ENCODE measurements around the gene ARHGAP28. TPM values are rescaled to one million over a fixed set of nuclear protein-coding genes. Genes with fewer than 3 reads are reported as not detected.

The ARHGAP28 gene
- total RNA-seq, 6 donors from 2014 or later: 4.1 to 18.9 (median 11.3) TPM

GRCh38 chr18:6810191-6810590 lies 80.7 kb downstream of the ARHGAP28 start:
- no peak for ATAC-seq (ENCODE audit: low FRiP score in 2 of 2)
- Histone ChIP-seq H3K36me3 (no peaks in the 10 kb centered on the region), H3K27ac (no peak overlapping the region), H3K9me3 (no peaks in the 10 kb centered on the region), H3K4me1 (no peaks in the 10 kb centered on the region), H3K4me3 (no peak overlapping the region), H3K27me3 (no peaks in the 10 kb centered on the region)
- no peak for DNase-seq
- TF ChIP-seq, protein P1, sequence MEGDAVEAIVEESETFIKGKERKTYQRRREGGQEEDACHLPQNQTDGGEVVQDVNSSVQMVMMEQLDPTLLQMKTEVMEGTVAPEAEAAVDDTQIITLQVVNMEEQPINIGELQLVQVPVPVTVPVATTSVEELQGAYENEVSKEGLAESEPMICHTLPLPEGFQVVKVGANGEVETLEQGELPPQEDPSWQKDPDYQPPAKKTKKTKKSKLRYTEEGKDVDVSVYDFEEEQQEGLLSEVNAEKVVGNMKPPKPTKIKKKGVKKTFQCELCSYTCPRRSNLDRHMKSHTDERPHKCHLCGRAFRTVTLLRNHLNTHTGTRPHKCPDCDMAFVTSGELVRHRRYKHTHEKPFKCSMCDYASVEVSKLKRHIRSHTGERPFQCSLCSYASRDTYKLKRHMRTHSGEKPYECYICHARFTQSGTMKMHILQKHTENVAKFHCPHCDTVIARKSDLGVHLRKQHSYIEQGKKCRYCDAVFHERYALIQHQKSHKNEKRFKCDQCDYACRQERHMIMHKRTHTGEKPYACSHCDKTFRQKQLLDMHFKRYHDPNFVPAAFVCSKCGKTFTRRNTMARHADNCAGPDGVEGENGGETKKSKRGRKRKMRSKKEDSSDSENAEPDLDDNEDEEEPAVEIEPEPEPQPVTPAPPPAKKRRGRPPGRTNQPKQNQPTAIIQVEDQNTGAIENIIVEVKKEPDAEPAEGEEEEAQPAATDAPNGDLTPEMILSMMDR (IDR thresholded peaks at IDR 0.05): no peak
- TF ChIP-seq POLR2A (IDR thresholded peaks at IDR 0.05): no peak
- no peak for TF ChIP-seq EP300 (IDR thresholded peaks at IDR 0.05)
- no peak for TF ChIP-seq POLR2AphosphoS5 (IDR thresholded peaks at IDR 0.05)

DNA sequence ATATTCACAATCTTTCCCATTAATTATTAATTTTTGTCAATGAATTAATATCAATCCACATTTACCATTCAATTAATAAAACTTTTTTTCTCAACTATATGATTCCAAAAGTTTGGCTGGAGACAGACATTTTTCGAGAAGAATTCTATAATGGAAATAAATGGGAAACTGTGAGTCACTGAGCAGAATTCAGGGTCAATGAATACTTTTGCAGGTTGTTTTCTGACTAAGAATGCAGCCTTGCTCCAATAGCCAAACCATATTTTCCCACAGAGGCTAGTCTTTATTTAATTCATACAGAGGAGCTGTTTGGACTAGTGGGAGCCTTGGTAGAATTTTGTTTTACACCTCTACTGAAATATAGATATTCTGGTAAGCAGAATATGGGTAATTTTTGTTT lies 82.3 kb downstream of the ARHGAP28 start:
- no peaks in the 10 kb centered on the region for H3K9me3 ChIP-seq
- 78 to 79% methylated on average over 1 of the region's 1 CpG for WGBS, 2 donors
- TF ChIP-seq POLR2AphosphoS5 (IDR thresholded peaks at IDR 0.05): no peak

GRCh38 chr18:6814882-6815425 lies 85.4 kb downstream of the ARHGAP28 start:
- Histone ChIP-seq H3K9me3 (no peaks in the 10 kb centered on the region), H3K27me3 (no peaks in the 10 kb centered on the region), H3K4me3 (no peak overlapping the region), H3K27ac (no peak overlapping the region), H3K4me1 (no peaks in the 10 kb centered on the region), H3K36me3 (no peaks in the 10 kb centered on the region)
- TF ChIP-seq EP300 (IDR thresholded peaks at IDR 0.05) (no peak), POLR2AphosphoS5 (IDR thresholded peaks at IDR 0.05) (no peak), POLR2A (IDR thresholded peaks at IDR 0.05) (no peak)
- TF ChIP-seq, protein P1 (IDR thresholded peaks at IDR 0.05): no peak
- DNase-seq (no peak), ATAC-seq (ENCODE audit: low FRiP score in 2 of 2) (no peak)
- 86 to 90% methylated on average over 4 of the region's 4 CpGs for WGBS, 2 donors

More for the DNA sequence above, 82.3 kb downstream of the ARHGAP28 start:
- no peak overlapping the region for H3K4me3 ChIP-seq
- no peak overlapping the region for H3K27ac ChIP-seq
- no peak for ATAC-seq (ENCODE audit: low FRiP score in 2 of 2)
- no peaks in the 10 kb centered on the region for H3K36me3 ChIP-seq
- H3K27me3 ChIP-seq: no peaks in the 10 kb centered on the region
- H3K4me1 ChIP-seq: no peaks in the 10 kb centered on the region
- no peak for DNase-seq

GRCh38 chr18:6816154-6816553 lies 86.6 kb downstream of the ARHGAP28 start:
- Histone ChIP-seq H3K36me3 (no peaks in the 10 kb centered on the region), H3K9me3 (no peaks in the 10 kb centered on the region), H3K27me3 (no peaks in the 10 kb centered on the region), H3K4me1 (no peaks in the 10 kb centered on the region), H3K4me3 (no peak overlapping the region), H3K27ac (no peak overlapping the region)
- DNase-seq (no peak), ATAC-seq (ENCODE audit: low FRiP score in 2 of 2) (no peak)
- TF ChIP-seq, protein P1 (IDR thresholded peaks at IDR 0.05): no peak
- no peak for TF ChIP-seq POLR2AphosphoS5 (IDR thresholded peaks at IDR 0.05)
- TF ChIP-seq EP300 (IDR thresholded peaks at IDR 0.05): no peak
- no peak for TF ChIP-seq POLR2A (IDR thresholded peaks at IDR 0.05)
- 87 to 91% methylated on average over 3 of the region's 3 CpGs for WGBS, 2 donors

DNA sequence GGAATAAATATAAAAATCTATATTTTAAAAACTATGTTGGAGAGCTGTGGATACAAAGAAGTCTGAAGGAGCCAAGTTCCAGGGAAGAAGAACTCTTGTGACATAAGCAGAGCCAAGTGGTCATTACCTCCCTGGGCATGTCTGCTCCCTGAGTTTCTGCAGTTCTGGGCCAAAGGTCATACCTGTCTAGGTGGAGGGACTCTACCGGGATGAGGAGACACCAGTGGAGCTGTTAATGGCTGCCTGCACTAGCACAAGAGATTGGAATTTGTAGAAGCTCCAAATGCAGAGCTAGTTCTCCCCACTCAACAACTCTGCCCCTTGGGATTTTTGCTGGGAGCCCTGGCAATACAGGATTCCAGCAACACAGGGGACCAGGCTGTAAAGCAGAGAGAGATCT lies 89.8 kb downstream of the ARHGAP28 start:
- ATAC-seq (ENCODE audit: low FRiP score in 2 of 2) (no peak), DNase-seq (no peak)
- Histone ChIP-seq H3K4me1 (no peaks in the 10 kb centered on the region), H3K27ac (no peak overlapping the region), H3K27me3 (no peaks in the 10 kb centered on the region), H3K4me3 (no peak overlapping the region), H3K36me3 (no peaks in the 10 kb centered on the region), H3K9me3 (no peaks in the 10 kb centered on the region)
- TF ChIP-seq, protein P1 (IDR thresholded peaks at IDR 0.05): no peak
- TF ChIP-seq EP300 (IDR thresholded peaks at IDR 0.05) (no peak), POLR2AphosphoS5 (IDR thresholded peaks at IDR 0.05) (no peak), POLR2A (IDR thresholded peaks at IDR 0.05) (no peak)
- WGBS, 2 donors: 64 to 100% methylated on average over 1 of the region's 1 CpG

Data from upper lobe of left lung (tissue), 6 donors.